ENCODE data around the gene GGT1.

GRCh38 chr22:24580276-24580675, 22.7 kb upstream of the GGT1 start:
- TF ChIP-seq CTCF (IDR thresholded peaks at IDR 0.05) (no peak), POLR2A (IDR thresholded peaks at IDR 0.05) (no peak)
